PFSK-1 (cell line): ENCODE measurements around the gene PRICKLE3.

ENCODE experiments used
- POLR2AphosphoS5 ChIP-seq: IDR thresholded peaks from 2 replicates; pipeline ENCODE4 v1.6.1; 2012; ENCODE audit warnings: low read depth, mild to moderate bottlenecking, control low read depth, low read length, moderate library complexity
- SIN3A ChIP-seq: IDR thresholded peaks from 2 replicates; pipeline ENCODE4 v1.6.1; 2012; ENCODE audit warnings: mild to moderate bottlenecking, low read length, moderate library complexity, borderline replicate concordance; ENCODE audit not compliant: insufficient read depth
- TAF1 ChIP-seq: IDR thresholded peaks from 2 replicates; pipeline ENCODE4 v1.6.1; 2012; ENCODE audit warnings: low read length, control low read depth, borderline replicate concordance; ENCODE audit not compliant: insufficient read depth

- TF ChIP-seq TAF1 (no peak), SIN3A (no peak), POLR2AphosphoS5 (no peak)
These were observed 2.4 kb downstream of the PRICKLE3 start for GRCh38 chrX:49183701-49184281.
